ENCODE measurements around the gene RPL38. TPM values are rescaled to one million over a fixed set of nuclear protein-coding genes. Genes with fewer than 3 reads are reported as not detected.

RPL38 gene
- total RNA-seq, 1 donor from 2014 or later: 393 TPM

DNA sequence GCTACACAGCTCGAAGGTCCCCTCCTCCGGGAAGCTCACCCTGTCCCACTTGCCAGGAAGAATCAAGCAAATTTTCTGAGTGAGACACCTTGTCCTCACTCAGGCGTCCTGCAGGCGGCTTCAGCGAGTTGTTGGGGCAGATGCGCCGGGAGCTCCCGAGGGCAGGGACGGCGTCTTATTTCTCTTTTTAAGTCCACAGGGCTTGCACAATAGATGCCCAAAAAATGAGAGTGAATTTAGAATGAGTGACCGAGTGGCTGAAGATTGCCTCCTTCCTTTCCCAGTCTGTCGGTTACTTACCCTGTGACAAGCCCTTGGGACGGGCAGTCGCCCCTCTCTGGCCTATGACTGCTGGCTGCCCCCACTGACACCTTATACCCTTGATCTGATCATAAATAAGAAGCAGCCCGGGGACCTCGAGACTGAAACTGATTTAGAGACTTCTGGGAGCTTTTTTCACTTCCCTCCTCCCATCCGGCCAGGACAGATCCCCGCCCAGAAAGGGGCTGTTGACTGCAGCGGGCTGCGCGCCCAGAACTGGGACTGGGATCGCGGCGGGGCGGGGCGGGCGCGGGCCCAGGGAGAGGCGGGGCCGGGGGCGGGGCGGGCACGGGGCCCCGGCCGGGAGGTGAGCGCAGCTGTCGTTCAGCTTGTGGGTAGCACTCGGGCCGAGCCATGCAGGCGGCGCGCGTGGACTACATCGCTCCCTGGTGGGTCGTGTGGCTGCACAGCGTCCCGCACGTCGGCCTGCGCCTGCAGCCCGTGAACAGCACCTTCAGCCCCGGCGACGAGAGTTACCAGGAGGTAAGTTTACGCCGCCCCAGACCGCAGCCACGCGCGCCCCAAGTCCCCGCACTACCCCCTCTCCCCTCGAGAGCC is 9.7 kb downstream of the RPL38 start, which contains the start of gene TTYH2:
Gene TTYH2, plus strand, starts transcription at position 659 of the 879 bp plus-strand sequence. Its CDS starts 17 bp downstream, at position 676.
- Histone ChIP-seq H3K79me2 (ENCODE audit: low read depth) (peaks cover 4% of the 10 kb centered on the region), H3F3A (ENCODE audit: low read depth) (peaks cover 49% of the 10 kb centered on the region), H4K20me1 (ENCODE audit: low read depth) (peaks cover 50% of the 10 kb centered on the region), H3K36me3 (no peaks in the 10 kb centered on the region), H3K9ac (no peak within 1 kb of the TSS), H3K27ac (no peak within 1 kb of the TSS), H3K4me1 (peaks cover 34% of the 10 kb centered on the region), H3K9me3 (ENCODE audit: low read depth) (no peaks in the 10 kb centered on the region), H2AFZ (replicated peaks) (peak within 1 kb of the TSS; percentile 50), H3K27me3 (peaks cover 40% of the 10 kb centered on the region), H3K4me3 (peak within 1 kb of the TSS; percentile 62), H3K4me2 (peak within 1 kb of the TSS; percentile 99)
- no peaks in the 10 kb centered on the region for H3K9me3 Mint-ChIP-seq
- peak within 1 kb of the TSS; percentile 86 for H3K4me3 Mint-ChIP-seq
- H3K4me1 Mint-ChIP-seq: peaks cover 62% of the 10 kb centered on the region
- H3K36me3 Mint-ChIP-seq: peaks cover 2% of the 10 kb centered on the region
- TF ChIP-seq, protein P1, sequence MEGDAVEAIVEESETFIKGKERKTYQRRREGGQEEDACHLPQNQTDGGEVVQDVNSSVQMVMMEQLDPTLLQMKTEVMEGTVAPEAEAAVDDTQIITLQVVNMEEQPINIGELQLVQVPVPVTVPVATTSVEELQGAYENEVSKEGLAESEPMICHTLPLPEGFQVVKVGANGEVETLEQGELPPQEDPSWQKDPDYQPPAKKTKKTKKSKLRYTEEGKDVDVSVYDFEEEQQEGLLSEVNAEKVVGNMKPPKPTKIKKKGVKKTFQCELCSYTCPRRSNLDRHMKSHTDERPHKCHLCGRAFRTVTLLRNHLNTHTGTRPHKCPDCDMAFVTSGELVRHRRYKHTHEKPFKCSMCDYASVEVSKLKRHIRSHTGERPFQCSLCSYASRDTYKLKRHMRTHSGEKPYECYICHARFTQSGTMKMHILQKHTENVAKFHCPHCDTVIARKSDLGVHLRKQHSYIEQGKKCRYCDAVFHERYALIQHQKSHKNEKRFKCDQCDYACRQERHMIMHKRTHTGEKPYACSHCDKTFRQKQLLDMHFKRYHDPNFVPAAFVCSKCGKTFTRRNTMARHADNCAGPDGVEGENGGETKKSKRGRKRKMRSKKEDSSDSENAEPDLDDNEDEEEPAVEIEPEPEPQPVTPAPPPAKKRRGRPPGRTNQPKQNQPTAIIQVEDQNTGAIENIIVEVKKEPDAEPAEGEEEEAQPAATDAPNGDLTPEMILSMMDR (IDR thresholded peaks at IDR 0.05): peak; percentile 29
- TF ChIP-seq EZH2 (IDR thresholded peaks at IDR 0.05): no peak
- H3K27me3 Mint-ChIP-seq (ENCODE audit: insufficient read depth, low read depth): peaks cover 11% of the 10 kb centered on the region
- peak within 1 kb of the TSS; percentile 78 for H3K27ac Mint-ChIP-seq
- peak; percentile 89 for DNase-seq (ENCODE audit: low spot score)

GRCh38 chr17:74213861-74214391 is 10.4 kb downstream of the RPL38 start:
- Histone ChIP-seq H3K79me2 (ENCODE audit: low read depth) (no peaks in the 10 kb centered on the region), H3K4me3 (peak overlapping the region; percentile 62), H3K4me1 (peaks cover 34% of the 10 kb centered on the region), H3K27ac (no peak overlapping the region), H4K20me1 (ENCODE audit: low read depth) (peaks cover 42% of the 10 kb centered on the region), H2AFZ (replicated peaks) (peak overlapping the region; percentile 50), H3K4me2 (peak overlapping the region; percentile 99), H3F3A (ENCODE audit: low read depth) (peaks cover 41% of the 10 kb centered on the region), H3K27me3 (peaks cover 40% of the 10 kb centered on the region), H3K36me3 (no peaks in the 10 kb centered on the region), H3K9ac (no peak overlapping the region), H3K9me3 (ENCODE audit: low read depth) (no peaks in the 10 kb centered on the region)
- no peaks in the 10 kb centered on the region for H3K9me3 Mint-ChIP-seq
- TF ChIP-seq, protein P1 (IDR thresholded peaks at IDR 0.05): no peak
- no peak for TF ChIP-seq EZH2 (IDR thresholded peaks at IDR 0.05)
- H3K27ac Mint-ChIP-seq: no peak overlapping the region
- peaks cover 11% of the 10 kb centered on the region for H3K27me3 Mint-ChIP-seq (ENCODE audit: insufficient read depth, low read depth)
- DNase-seq (ENCODE audit: low spot score): peak; percentile 39
- peaks cover 65% of the 10 kb centered on the region for H3K4me1 Mint-ChIP-seq
- peak overlapping the region; percentile 83 for H3K4me3 Mint-ChIP-seq
- H3K36me3 Mint-ChIP-seq: peaks cover 2% of the 10 kb centered on the region

GRCh38 chr17:74214484-74215341 is 11.2 kb downstream of the RPL38 start:
- peak overlapping the region; percentile 62 for H3K4me3 ChIP-seq
- H3K4me2 ChIP-seq: peak overlapping the region; percentile 99
- H3K4me1 Mint-ChIP-seq: peaks cover 58% of the 10 kb centered on the region
- H2AFZ ChIP-seq (replicated peaks): no peak overlapping the region
- H3K27me3 ChIP-seq: peaks cover 40% of the 10 kb centered on the region
- H3K9me3 ChIP-seq (ENCODE audit: low read depth): no peaks in the 10 kb centered on the region
- H3K27ac ChIP-seq: no peak overlapping the region
- H3K4me3 Mint-ChIP-seq: peak overlapping the region; percentile 83
- H3K36me3 Mint-ChIP-seq: peaks cover 2% of the 10 kb centered on the region
- no peaks in the 10 kb centered on the region for H3K9me3 Mint-ChIP-seq
- no peaks in the 10 kb centered on the region for H3K36me3 ChIP-seq
- TF ChIP-seq EZH2phosphoT487 (IDR thresholded peaks at IDR 0.05): no peak
- TF ChIP-seq, protein P1 (IDR thresholded peaks at IDR 0.05): no peak
- TF ChIP-seq EZH2 (IDR thresholded peaks at IDR 0.05): no peak
- DNase-seq (ENCODE audit: low spot score): no peak
- no peak overlapping the region for H3K9ac ChIP-seq
- H3K79me2 ChIP-seq (ENCODE audit: low read depth): no peaks in the 10 kb centered on the region
- H3K27ac Mint-ChIP-seq: no peak overlapping the region
- H4K20me1 ChIP-seq (ENCODE audit: low read depth): peaks cover 34% of the 10 kb centered on the region
- peaks cover 17% of the 10 kb centered on the region for H3K27me3 Mint-ChIP-seq (ENCODE audit: insufficient read depth, low read depth)
- H3F3A ChIP-seq (ENCODE audit: low read depth): peaks cover 34% of the 10 kb centered on the region
- H3K4me1 ChIP-seq: peaks cover 34% of the 10 kb centered on the region
